ENCODE results near the gene IGF2R.

GRCh38 chr6:160049346-160049745 lies 80.5 kb downstream of the IGF2R start:
- TF ChIP-seq CTCF (IDR thresholded peaks at IDR 0.05) (no peak), POLR2A (IDR thresholded peaks at IDR 0.05) (no peak)

Measured in vagina (tissue), 2 donors.